K562 (cell line): ENCODE data around the gene TLX2. TPM values are rescaled to one million over a fixed set of nuclear protein-coding genes. Genes with fewer than 3 reads are reported as not detected.

Source experiments
- CAMTA2 ChIP-seq: fragments of 250-450 bp; sonication (Bioruptor Pico); conservative IDR thresholded peaks from 2 replicates; pipeline ENCODE4 v1.5.1; 2022
- CGGBP1 ChIP-seq: fragments of 250-450 bp; sonication (Bioruptor Pico); IDR thresholded peaks from 2 replicates; pipeline ENCODE4 v1.9.0; 2021; ENCODE audit warnings: mild to moderate bottlenecking
- CHAMP1 ChIP-seq: fragments of 450-650 bp; IDR thresholded peaks from 2 replicates; pipeline ENCODE4 v1.6.1; 2016; ENCODE audit warnings: mild to moderate bottlenecking
- CHD2 ChIP-seq: IDR thresholded peaks from 2 replicates; pipeline ENCODE4 v1.6.1; 2011; ENCODE audit warnings: low read depth, low read length
- ETS2 ChIP-seq: IDR thresholded peaks from 2 replicates; pipeline ENCODE4 v1.6.1; 2016; ENCODE audit warnings: borderline replicate concordance, missing genetic modification characterization, mild to moderate bottlenecking, moderate library complexity, missing compliant biosample characterization; ENCODE audit not compliant: poor library complexity, severe bottlenecking
- HMG20A ChIP-seq: fragments of 450-650 bp; formaldehyde crosslinking; conservative IDR thresholded peaks from 2 replicates; pipeline ENCODE4 v1.4.0; 2020; ENCODE audit warnings: mild to moderate bottlenecking, mixed read lengths
- L3MBTL2 ChIP-seq: fragments of 450-650 bp; IDR thresholded peaks from 2 replicates; pipeline ENCODE4 v1.6.1; 2016; ENCODE audit warnings: mild to moderate bottlenecking, moderate library complexity
- MYNN ChIP-seq, 2 experiments: sonication (generic); formaldehyde crosslinking in 1 of 2; IDR thresholded peaks; 2 replicates each; pipeline versions ENCODE4 v1.5.0 to v1.6.1; 2016 to 2020; ENCODE audit warnings: antibody characterized with exemption in 1 of 2, missing genetic modification reagents in 1 of 2
- NFIX ChIP-seq: fragments of 250-450 bp; sonication (Bioruptor Pico); IDR thresholded peaks from 2 replicates; pipeline ENCODE4 v1.4.0; 2020; ENCODE audit warnings: low read depth, mild to moderate bottlenecking, moderate library complexity
- NUFIP1 ChIP-seq: fragments of 450-650 bp; IDR thresholded peaks from 2 replicates; pipeline ENCODE4 v1.6.1; 2018; ENCODE audit not compliant: partially characterized antibody
- SMAD1 ChIP-seq: fragments of 150-350 bp; IDR thresholded peaks from 2 replicates; pipeline ENCODE4 v1.6.1; 2014; ENCODE audit warnings: low read length, low read depth; ENCODE audit not compliant: partially characterized antibody
- SMAD4 ChIP-seq: fragments of 250-450 bp; sonication (Bioruptor Pico); conservative IDR thresholded peaks from 2 replicates; pipeline ENCODE4 v1.8.0; 2021; ENCODE audit warnings: inconsistent platforms, mild to moderate bottlenecking, moderate library complexity
- THRB ChIP-seq: fragments of 450-650 bp; formaldehyde crosslinking; conservative IDR thresholded peaks from 2 replicates; pipeline ENCODE4 v1.4.0; 2022; ENCODE audit warnings: mild to moderate bottlenecking, missing genetic modification characterization
- ZNF431 ChIP-seq: sonication (generic); formaldehyde crosslinking; IDR thresholded peaks from 2 replicates; pipeline ENCODE4 v1.8.0; 2022; ENCODE audit warnings: mild to moderate bottlenecking, missing genetic modification reagents
- ZNF436 ChIP-seq: fragments of 250-450, 450-650 bp; sonication (Bioruptor Pico); formaldehyde crosslinking; IDR thresholded peaks from 2 replicates; pipeline ENCODE4 v1.7.0; 2020; ENCODE audit warnings: mild to moderate bottlenecking
- ZNF583 ChIP-seq: fragments of 250-450 bp; sonication (Bioruptor Pico); IDR thresholded peaks from 2 replicates; pipeline ENCODE4 v1.4.0; 2020
- ZNF609 ChIP-seq: sonication (generic); formaldehyde crosslinking; IDR thresholded peaks from 2 replicates; pipeline ENCODE4 v1.8.1; 2023; ENCODE audit warnings: missing genetic modification reagents, mild to moderate bottlenecking, borderline replicate concordance
- ZNF766 ChIP-seq: fragments of 200-800 bp; sonication (Bioruptor generic); conservative IDR thresholded peaks from 2 replicates; pipeline ENCODE4 v1.6.1; 2016; ENCODE audit warnings: missing genetic modification characterization, missing compliant biosample characterization
- ZSCAN32 ChIP-seq: fragments of 450-650 bp; formaldehyde crosslinking; IDR thresholded peaks from 2 replicates; pipeline ENCODE4 v1.4.0; 2020; ENCODE audit warnings: mild to moderate bottlenecking, moderate library complexity
- ZZZ3 ChIP-seq: fragments of 450-650 bp; IDR thresholded peaks from 2 replicates; pipeline ENCODE4 v1.6.1; 2016; ENCODE audit warnings: antibody characterized with exemption, mild to moderate bottlenecking, moderate library complexity
- polyA plus RNA-seq, 8 experiments: library from polyadenylated mRNA; depleted of rRNA in 4 of 8; stranded (reverse) in 5 of 8; unstranded in 3 of 8; fragments of >200 nt; fragmentation: Nextera tagmentation in 2 of 8; fragmentation: Illumina TruSeq in 1 of 8; extraction: Ambion mirVana in 2 of 8; extraction: Trizol in 1 of 8; gene quantifications; 2 replicates each; pipeline versions ENCODE4 v1.2.1 to v1.2.3, GENCODE V29; 2011 to 2014; ENCODE audit warnings: inconsistent platforms in 1 of 8, missing spikeins in 1 of 8
- total RNA-seq, 7 experiments: library from RNA; depleted of rRNA in 6 of 7; stranded (reverse); fragments of >200 nt in 6 of 7; fragmentation: Illumina TruSeq in 2 of 7; extraction: Trizol in 2 of 7; gene quantifications; 2 replicates each; pipeline versions ENCODE4 v1.2.1 to v1.2.3, GENCODE V29; 2011 to 2021; ENCODE audit warnings: low replicate concordance in 1 of 7

Gene TLX2
- total and polyA plus RNA-seq, 9 of the 15 experiments (the other 6 are each of a cell fraction or from before 2014, with no cell fraction given) = not detected

- TF ChIP-seq ZNF431 (CRISPR knock-in tag) = no peak
- no peak for TF ChIP-seq CHAMP1
- TF ChIP-seq MYNN (IDR thresholded peaks at IDR 0.05) = no peak
- TF ChIP-seq MYNN (CRISPR knock-in tag; IDR thresholded peaks at IDR 0.05) = no peak
- TF ChIP-seq NUFIP1 = no peak
- no peak for TF ChIP-seq HMG20A (CRISPR knock-in tag)
- no peak; the same call in 1 of the 2 replicates for TF ChIP-seq SMAD4 (CRISPR knock-in tag)
- no peak for TF ChIP-seq CGGBP1 (CRISPR knock-in tag)
- TF ChIP-seq ZNF609 = no peak
- TF ChIP-seq ZSCAN32 (CRISPR knock-in tag) = no peak
- TF ChIP-seq THRB = no peak
- TF ChIP-seq ZNF436 (CRISPR knock-in tag) = no peak
- TF ChIP-seq CHD2 = no peak
- TF ChIP-seq ETS2 (tag) = no peak
- TF ChIP-seq ZZZ3 = no peak
- no peak for TF ChIP-seq CAMTA2 (CRISPR knock-in tag)
- no peak for TF ChIP-seq L3MBTL2
- TF ChIP-seq SMAD1 = peak; percentile 57
- no peak for TF ChIP-seq NFIX (CRISPR knock-in tag)
- 0 out of 2 replicates have a peak, but pooled peaks have one; percentile 42 for TF ChIP-seq ZNF766
- no peak for TF ChIP-seq ZNF583
Measured at GRCh38 chr2:74482801-74483674, 31.2 kb upstream of the TLX2 start, which contains the start of the genes CCDC142 and TTC31 (continued).
